Embryonic facial prominence (tissue), 1 donor: ENCODE results near the gene COPS8.

Experiments used
- DNase-seq: peaks from one replicate; pipeline ENCODE4 v3.0.0-alpha.2; 2016; ENCODE audit errors: extremely low spot score

The COPS8 gene

GRCh38 chr2:237097911-237098702 lies 12.4 kb downstream of the COPS8 start:
- no peak for DNase-seq

GRCh38 chr2:237099804-237100203 lies 14.1 kb downstream of the COPS8 start:
- DNase-seq, result no peak

GRCh38 chr2:237101118-237101979 lies 15.7 kb downstream of the COPS8 start:
- no peak for DNase-seq

GRCh38 chr2:237102428-237102827 lies 16.7 kb downstream of the COPS8 start:
- no peak for DNase-seq

GRCh38 chr2:237109421-237109934 lies 23.8 kb downstream of the COPS8 start:
- no peak for DNase-seq

- no peak for DNase-seq
These were observed 27.5 kb downstream of the COPS8 start for GRCh38 chr2:237113026-237113795.

- DNase-seq, result no peak
These were observed 30.2 kb downstream of the COPS8 start for GRCh38 chr2:237115870-237116269.

GRCh38 chr2:237116431-237116830 lies 30.7 kb downstream of the COPS8 start:
- no peak for DNase-seq

- DNase-seq, result no peak
These were observed 32.3 kb downstream of the COPS8 start for GRCh38 chr2:237118025-237118424.

- DNase-seq, result no peak
These were observed 33.0 kb downstream of the COPS8 start for GRCh38 chr2:237118561-237119155.

- DNase-seq, result no peak
These were observed 35.2 kb downstream of the COPS8 start for GRCh38 chr2:237120916-237121315.

- DNase-seq, result no peak
These were observed 35.6 kb downstream of the COPS8 start for GRCh38 chr2:237121321-237121720.

- DNase-seq, result no peak
These were observed 36.6 kb downstream of the COPS8 start for GRCh38 chr2:237122214-237122666.

GRCh38 chr2:237124820-237125219 lies 39.1 kb downstream of the COPS8 start:
- DNase-seq, result no peak

- DNase-seq, result no peak
These were observed 40.3 kb downstream of the COPS8 start for GRCh38 chr2:237125967-237126366.

GRCh38 chr2:237126519-237127174 lies 41.0 kb downstream of the COPS8 start:
- no peak for DNase-seq

- DNase-seq, result peak; percentile 42
These were observed 42.5 kb downstream of the COPS8 start for GRCh38 chr2:237128026-237128703.

- no peak for DNase-seq
These were observed 43.3 kb downstream of the COPS8 start for GRCh38 chr2:237128845-237129592.

- DNase-seq, result no peak
These were observed 44.1 kb downstream of the COPS8 start for GRCh38 chr2:237129625-237130263.
